ENCODE results near the gene LRRC46.

Gene LRRC46, protein sequence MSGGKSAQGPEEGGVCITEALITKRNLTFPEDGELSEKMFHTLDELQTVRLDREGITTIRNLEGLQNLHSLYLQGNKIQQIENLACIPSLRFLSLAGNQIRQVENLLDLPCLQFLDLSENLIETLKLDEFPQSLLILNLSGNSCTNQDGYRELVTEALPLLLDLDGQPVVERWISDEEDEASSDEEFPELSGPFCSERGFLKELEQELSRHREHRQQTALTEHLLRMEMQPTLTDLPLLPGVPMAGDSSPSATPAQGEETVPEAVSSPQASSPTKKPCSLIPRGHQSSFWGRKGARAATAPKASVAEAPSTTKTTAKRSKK

DNA sequence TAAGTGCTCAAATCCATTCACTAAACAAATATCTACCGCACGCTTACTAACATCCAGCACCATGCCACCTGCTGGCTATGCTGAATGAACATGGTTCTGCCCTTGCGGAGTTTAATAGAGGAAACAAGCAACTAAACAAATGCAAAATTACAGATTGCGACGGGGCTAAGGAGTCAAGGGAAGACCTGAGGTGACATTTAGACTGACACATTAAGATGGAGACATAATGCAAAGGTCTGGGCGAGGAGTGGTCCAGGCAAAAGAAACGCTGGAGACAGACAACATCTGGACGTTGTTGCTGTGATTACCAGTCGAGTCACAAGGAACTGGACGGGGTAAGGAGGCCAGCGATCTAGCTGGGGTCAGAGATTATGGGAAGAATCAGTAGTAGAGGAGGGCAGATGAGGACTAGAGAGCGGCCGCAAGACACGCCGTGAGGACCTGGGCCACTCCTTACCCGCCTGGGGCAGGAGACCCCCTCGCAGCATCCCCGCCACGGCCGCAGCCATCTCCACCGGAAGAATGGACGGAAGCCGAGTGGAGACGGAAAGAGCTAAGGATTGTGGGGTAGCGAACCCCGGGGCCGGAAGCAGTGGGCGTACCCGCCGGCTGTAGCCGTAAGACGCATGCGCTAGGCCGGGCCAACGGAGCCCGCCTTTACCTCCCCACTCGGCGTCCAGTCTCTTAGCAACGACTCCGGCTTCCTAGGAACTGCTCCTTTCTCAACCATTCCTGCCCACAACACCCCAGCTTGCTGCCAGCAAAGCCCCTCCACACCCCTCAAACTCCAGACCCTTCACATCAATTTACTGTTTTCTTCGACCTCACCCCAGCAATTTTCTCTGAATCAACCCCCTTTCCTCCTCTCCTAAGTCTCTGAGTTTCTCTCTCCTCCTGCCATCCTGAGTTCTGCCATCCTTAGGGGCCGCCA lies at the start of gene LRRC46, which contains the start of gene MRPL10:
TSS of gene LRRC46 (plus strand) at position 668 of the 931 bp plus-strand sequence. CDS start 320 bp downstream, outside the sequence.
TSS of gene MRPL10 (minus strand) at position 539 of the 931 bp plus-strand sequence. CDS start at position 509, 30 bp downstream.
- peak; percentile 90 for DNase-seq (ENCODE audit: low read depth)

DNA sequence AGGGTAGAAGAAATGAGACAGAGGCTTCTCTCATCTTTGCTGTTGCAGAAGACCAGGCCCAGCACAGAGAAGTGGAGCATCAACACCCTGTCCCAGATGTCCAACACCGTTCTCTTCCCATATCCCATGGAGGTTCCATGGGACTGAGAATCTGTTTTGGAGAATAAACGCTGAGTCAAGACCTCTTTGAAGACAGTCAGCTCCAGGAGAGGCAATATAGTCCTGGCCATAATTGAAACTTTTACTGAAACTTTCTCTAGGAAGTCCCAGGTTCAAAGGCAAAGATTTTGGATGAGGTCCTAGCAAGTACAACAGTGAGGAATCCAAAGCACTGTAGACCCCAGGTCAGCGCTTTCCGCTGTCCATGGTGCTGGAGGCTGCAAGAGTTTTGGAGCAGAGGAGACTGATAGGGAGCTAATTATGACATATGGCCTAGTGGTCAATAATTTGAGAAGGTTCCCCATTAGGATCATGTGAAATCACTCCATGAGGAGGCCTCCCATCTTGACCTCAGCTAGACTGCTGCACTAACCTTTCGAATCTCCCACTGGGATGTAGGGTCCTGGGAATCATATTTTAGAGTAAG lies 45.8 kb upstream of the LRRC46 start:
- no peak for DNase-seq (ENCODE audit: low read depth)

GRCh38 chr17:47789611-47790561 lies 41.6 kb upstream of the LRRC46 start:
- peak; percentile 30 for DNase-seq (ENCODE audit: low read depth)

DNA sequence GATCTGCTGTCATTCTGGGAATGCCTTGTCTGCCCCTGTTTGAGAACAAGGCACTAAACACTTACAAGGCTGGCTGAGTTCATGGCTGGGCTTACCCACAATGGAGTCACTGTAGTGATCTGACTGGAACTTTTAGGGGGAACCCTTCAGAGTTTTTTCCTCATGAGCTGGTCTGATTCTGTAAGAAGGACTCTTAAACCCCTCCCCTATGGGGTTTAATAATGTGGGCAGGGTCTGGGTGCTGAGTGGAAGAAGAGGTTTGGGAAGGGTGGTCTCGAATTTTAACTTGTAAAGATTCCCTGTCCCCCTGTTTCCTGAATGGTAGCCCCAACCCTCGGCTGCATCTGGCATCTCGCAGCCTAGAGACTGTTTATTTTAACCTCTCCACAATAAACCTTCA lies 40.4 kb upstream of the LRRC46 start:
- no peak for DNase-seq (ENCODE audit: low read depth)

GRCh38 chr17:47792457-47792856 lies 39.0 kb upstream of the LRRC46 start:
- no peak for DNase-seq (ENCODE audit: low read depth)

DNA sequence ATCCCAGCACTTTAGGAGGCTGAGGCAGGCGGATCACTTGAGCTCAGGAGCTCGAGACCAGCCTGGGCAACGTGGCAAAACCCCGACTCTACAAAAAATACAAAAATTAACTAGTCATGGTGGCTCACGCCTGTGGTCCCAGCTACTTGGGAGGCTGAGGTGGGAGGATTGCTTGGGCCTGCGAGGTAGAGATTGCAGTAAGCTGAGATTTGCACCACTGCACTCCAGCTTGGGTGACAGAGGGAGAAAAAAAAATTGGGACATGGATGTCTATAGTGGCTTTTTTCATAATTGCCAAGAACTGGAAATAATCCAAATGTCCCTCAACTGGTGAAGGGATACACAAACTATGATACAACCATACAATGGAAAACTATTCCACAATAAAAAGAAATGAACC lies 38.5 kb upstream of the LRRC46 start:
- DNase-seq (ENCODE audit: low read depth), result no peak

GRCh38 chr17:47797797-47798196 lies 33.7 kb upstream of the LRRC46 start:
- DNase-seq (ENCODE audit: low read depth), result no peak

DNA sequence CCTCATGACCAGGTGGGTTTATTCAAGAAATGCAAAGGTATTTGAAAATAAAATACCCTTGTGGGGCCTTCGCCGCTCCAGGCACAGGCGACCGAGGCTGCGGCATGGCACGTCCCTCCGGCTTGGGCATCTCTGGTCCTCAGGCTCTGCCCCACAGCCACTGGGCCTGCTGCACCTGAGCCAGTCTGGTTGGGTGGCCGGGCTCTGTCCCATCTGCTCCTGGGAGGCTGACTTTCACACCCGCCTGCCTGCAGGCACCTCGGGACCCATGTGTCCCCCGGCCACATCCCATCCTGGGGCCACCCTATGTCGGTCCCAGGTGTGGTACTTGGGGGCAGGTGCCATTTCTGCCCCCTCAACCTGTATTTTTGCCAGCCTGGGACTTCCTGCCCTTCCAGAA lies 30.8 kb upstream of the LRRC46 start:
- DNase-seq (ENCODE audit: low read depth), result no peak

GRCh38 chr17:47801176-47801765 lies 30.2 kb upstream of the LRRC46 start:
- DNase-seq (ENCODE audit: low read depth), result no peak

GRCh38 chr17:47801906-47802305 lies 29.6 kb upstream of the LRRC46 start:
- no peak for DNase-seq (ENCODE audit: low read depth)

- no peak for DNase-seq (ENCODE audit: low read depth)
Measured at GRCh38 chr17:47802341-47803022, 29.0 kb upstream of the LRRC46 start.

DNA sequence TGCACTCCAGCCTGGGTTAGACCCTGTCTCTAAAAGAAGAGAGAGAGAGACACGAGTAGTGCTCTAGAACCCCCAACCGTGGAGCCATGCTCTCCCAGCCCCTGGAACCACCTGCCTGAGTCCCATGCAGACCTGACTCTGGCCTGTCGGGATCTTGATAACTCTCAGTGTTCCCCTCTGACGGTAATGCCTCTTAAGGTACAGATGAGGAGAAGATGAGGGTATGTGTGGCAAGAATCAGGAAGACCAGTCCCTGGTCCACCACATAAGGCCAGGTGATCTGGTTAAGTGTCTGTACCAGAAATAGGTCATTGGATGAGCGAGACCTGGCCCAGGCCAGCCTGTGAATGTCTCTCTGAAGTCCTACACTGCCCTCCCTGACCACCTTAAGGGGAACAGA lies 28.3 kb upstream of the LRRC46 start:
- no peak for DNase-seq (ENCODE audit: low read depth)

- DNase-seq (ENCODE audit: low read depth), result no peak
Measured at GRCh38 chr17:47803751-47804150, 27.7 kb upstream of the LRRC46 start.

DNA sequence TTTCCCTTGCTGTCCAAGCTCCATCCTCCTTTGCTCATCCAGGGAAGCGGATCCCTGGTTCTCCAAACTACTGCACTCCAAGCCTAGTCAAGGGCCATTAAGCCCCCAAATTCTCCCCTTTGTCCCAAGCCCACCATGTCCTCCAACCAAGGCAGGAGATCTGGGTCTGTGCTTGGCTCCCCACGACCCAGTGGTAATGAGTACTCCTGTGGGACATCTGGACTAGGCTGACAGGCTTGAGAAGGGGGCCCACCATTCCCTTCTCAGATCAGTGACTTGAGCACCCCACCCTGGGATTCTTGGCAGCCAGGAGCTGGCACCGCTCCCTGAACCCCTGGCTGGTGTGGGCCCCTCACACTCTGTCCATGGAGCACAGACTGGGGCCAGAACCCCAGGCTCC lies 27.0 kb upstream of the LRRC46 start:
- no peak for DNase-seq (ENCODE audit: low read depth)

- DNase-seq (ENCODE audit: low read depth), result no peak
Measured at GRCh38 chr17:47806026-47806912, 25.2 kb upstream of the LRRC46 start.

DNA sequence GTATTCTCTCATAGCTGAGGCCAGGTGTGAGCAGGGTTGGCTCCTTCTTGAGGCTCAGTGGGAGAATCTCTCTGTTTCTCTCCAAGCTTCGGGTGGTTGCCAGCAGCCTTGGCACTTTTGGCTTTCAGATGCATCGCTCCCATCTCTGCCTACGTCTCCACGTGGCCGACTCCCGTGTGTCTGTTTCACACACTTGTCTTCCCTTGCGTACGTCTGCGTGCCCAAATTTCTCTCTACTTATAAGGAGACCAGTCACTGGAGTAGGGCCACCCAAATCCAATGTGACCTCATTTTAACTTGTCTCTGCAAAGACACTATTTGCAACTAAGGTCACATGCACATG lies 24.6 kb upstream of the LRRC46 start:
- no peak for DNase-seq (ENCODE audit: low read depth)

DNA sequence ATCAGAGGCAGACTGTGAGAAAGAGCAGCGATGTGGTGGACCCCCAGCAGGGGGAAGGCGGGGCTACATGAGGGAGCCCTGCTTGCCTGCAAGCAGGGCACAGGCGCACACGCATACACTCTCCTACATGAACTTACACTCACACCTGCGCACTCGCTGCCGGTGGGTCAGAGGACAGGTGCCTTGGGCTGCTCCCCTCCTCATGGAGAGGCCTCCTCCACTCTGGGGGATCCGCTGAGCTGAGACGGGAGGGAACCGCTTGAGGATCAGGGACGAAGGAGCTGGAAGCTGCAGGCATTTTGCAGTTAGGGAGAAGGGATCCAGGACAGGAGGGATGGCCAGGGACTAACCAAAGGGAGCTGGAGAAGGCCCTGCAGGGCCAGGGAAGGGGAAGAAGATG lies 24.0 kb upstream of the LRRC46 start:
- no peak for DNase-seq (ENCODE audit: low read depth)

- DNase-seq (ENCODE audit: low read depth), result no peak
Measured at GRCh38 chr17:47808036-47808829, 23.2 kb upstream of the LRRC46 start.

Measured in fibroblast of gingiva (primary cell).